BLaER1 treated with 17β-estradiol and CSF1 and Interleukin-3, amounts not matched to agents 10 nM and 100 nM (cell line): ENCODE measurements around the gene CNTRL.
"Not testable (repeated sequence)": the region's sequence is repeated elsewhere in the genome, so short reads cannot be mapped to it uniquely, and the experiment has no call there.

Experiments used
- H3K27ac ChIP-seq, 11 experiments: shearing (Covaris generic); formaldehyde crosslinking; 2 replicates each; pipeline ENCODE4 v1.8.1; 2022
- H3K27me3 ChIP-seq, 11 experiments: shearing (Covaris generic); formaldehyde crosslinking; 2 replicates each; pipeline ENCODE4 v1.8.1; 2022
- H3K36me3 ChIP-seq, 11 experiments: shearing (Covaris generic); formaldehyde crosslinking; 2 replicates each; pipeline ENCODE4 v1.8.1; 2022
- H3K4me1 ChIP-seq, 10 experiments: shearing (Covaris generic); formaldehyde crosslinking; 2 replicates each; pipeline ENCODE4 v1.8.1; 2022
- H3K4me2 ChIP-seq, 11 experiments: shearing (Covaris generic); formaldehyde crosslinking; 2 replicates each; pipeline ENCODE4 v1.8.1; 2022
- H3K4me3 ChIP-seq, 10 experiments: shearing (Covaris generic); formaldehyde crosslinking; 2 replicates each; pipeline ENCODE4 v1.8.1; 2022
- H3K9ac ChIP-seq, 11 experiments: shearing (Covaris generic); formaldehyde crosslinking; 2 replicates each; pipeline ENCODE4 v1.8.1; 2022
- H3K9me3 ChIP-seq, 11 experiments: shearing (Covaris generic); formaldehyde crosslinking; replicated peaks in 1 of 11; 2 replicates each; pipeline ENCODE4 v1.8.1; 2022
- H4K20me1 ChIP-seq, 11 experiments: shearing (Covaris generic); formaldehyde crosslinking; 2 replicates each; pipeline ENCODE4 v1.8.1; 2022
- Cebpa-rat ChIP-seq, 11 experiments: shearing (Covaris generic); IDR thresholded peaks; 2 replicates each; pipeline ENCODE4 v1.8.1; 2022

The CNTRL gene, protein sequence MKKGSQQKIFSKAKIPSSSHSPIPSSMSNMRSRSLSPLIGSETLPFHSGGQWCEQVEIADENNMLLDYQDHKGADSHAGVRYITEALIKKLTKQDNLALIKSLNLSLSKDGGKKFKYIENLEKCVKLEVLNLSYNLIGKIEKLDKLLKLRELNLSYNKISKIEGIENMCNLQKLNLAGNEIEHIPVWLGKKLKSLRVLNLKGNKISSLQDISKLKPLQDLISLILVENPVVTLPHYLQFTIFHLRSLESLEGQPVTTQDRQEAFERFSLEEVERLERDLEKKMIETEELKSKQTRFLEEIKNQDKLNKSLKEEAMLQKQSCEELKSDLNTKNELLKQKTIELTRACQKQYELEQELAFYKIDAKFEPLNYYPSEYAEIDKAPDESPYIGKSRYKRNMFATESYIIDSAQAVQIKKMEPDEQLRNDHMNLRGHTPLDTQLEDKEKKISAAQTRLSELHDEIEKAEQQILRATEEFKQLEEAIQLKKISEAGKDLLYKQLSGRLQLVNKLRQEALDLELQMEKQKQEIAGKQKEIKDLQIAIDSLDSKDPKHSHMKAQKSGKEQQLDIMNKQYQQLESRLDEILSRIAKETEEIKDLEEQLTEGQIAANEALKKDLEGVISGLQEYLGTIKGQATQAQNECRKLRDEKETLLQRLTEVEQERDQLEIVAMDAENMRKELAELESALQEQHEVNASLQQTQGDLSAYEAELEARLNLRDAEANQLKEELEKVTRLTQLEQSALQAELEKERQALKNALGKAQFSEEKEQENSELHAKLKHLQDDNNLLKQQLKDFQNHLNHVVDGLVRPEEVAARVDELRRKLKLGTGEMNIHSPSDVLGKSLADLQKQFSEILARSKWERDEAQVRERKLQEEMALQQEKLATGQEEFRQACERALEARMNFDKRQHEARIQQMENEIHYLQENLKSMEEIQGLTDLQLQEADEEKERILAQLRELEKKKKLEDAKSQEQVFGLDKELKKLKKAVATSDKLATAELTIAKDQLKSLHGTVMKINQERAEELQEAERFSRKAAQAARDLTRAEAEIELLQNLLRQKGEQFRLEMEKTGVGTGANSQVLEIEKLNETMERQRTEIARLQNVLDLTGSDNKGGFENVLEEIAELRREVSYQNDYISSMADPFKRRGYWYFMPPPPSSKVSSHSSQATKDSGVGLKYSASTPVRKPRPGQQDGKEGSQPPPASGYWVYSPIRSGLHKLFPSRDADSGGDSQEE (N-terminal part only)

GRCh38 chr9:121074370-121075250 lies at the start of gene CNTRL:
TSS of gene CNTRL (plus strand) at chr9:121074955. CDS start at chr9:121088327, 13,372 bp downstream.
- H3K4me3 ChIP-seq = peak within 1 kb of the TSS; percentile 78 to 95 (median 88)
- no peaks in the 10 kb centered on the region for H3K27me3 ChIP-seq
- no peak for TF ChIP-seq Cebpa-rat (IDR thresholded peaks at IDR 0.05)
- peaks cover 0 to 22% (median 0%) of the 10 kb centered on the region in 11 experiments; a peak in 2 of 22 replicates for H4K20me1 ChIP-seq
- peak within 1 kb of the TSS; percentile 75 to 98 (median 91) for H3K4me2 ChIP-seq
- H3K9me3 ChIP-seq = no peaks in the 10 kb centered on the region
- peak within 1 kb of the TSS; percentile 86 to 98 (median 93) for H3K9ac ChIP-seq
- peak within 1 kb of the TSS; percentile 81 to 96 (median 94) for H3K27ac ChIP-seq
- H3K4me1 ChIP-seq = peaks cover 33 to 52% (median 47%) of the 10 kb centered on the region in 10 experiments
- peaks cover 0 to 21% (median 5%) of the 10 kb centered on the region in 11 experiments; a peak in 14 of 22 replicates for H3K36me3 ChIP-seq

DNA sequence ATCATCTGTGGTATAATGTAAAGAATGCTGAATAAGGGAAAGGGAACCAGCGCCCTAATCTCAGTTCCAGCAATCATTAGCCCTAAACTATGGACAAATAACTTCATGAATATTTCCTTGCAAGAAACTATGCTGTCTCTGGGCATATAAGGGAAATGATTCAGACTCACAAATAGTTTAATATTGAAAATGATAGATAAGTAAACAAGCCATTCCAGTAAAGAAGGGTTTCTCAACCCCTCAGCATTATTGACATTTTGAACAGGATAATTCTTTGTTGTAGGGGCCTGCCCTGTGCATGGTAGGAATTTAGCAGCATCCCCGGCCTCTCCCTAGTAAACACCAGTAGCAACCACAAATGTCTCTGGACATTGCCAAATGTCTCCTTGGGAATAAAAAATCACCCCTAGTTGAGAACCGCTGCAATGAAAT lies 48.5 kb upstream of the CNTRL start:
- Histone ChIP-seq H3K4me1 (no peaks in the 10 kb centered on the region), H3K9me3 (peaks cover 0 to 5% (median 0%) of the 10 kb centered on the region in 11 experiments; a peak in 4 of 22 replicates), H3K27me3 (no peaks in the 10 kb centered on the region), H3K4me2 (no peak overlapping the region), H4K20me1 (no peaks in the 10 kb centered on the region), H3K4me3 (no peak overlapping the region), H3K9ac (no peak overlapping the region), H3K27ac (no peak overlapping the region), H3K36me3 (peaks cover 0 to 3% (median 0%) of the 10 kb centered on the region in 11 experiments; a peak in 1 of 22 replicates)
- no peak for TF ChIP-seq Cebpa-rat (IDR thresholded peaks at IDR 0.05)

GRCh38 chr9:121026768-121027167 lies 48.0 kb upstream of the CNTRL start:
- H3K4me2 ChIP-seq = no peak overlapping the region
- no peak for TF ChIP-seq Cebpa-rat (IDR thresholded peaks at IDR 0.05)
- H3K27ac ChIP-seq = no peak overlapping the region
- no peaks in the 10 kb centered on the region for H3K27me3 ChIP-seq
- peaks cover 0 to 5% (median 0%) of the 10 kb centered on the region in 11 experiments; a peak in 4 of 22 replicates for H3K9me3 ChIP-seq
- no peaks in the 10 kb centered on the region for H4K20me1 ChIP-seq
- no peak overlapping the region for H3K4me3 ChIP-seq
- H3K4me1 ChIP-seq = no peaks in the 10 kb centered on the region
- H3K9ac ChIP-seq = no peak overlapping the region
- peaks cover 0 to 3% (median 0%) of the 10 kb centered on the region in 11 experiments; a peak in 1 of 22 replicates for H3K36me3 ChIP-seq

DNA sequence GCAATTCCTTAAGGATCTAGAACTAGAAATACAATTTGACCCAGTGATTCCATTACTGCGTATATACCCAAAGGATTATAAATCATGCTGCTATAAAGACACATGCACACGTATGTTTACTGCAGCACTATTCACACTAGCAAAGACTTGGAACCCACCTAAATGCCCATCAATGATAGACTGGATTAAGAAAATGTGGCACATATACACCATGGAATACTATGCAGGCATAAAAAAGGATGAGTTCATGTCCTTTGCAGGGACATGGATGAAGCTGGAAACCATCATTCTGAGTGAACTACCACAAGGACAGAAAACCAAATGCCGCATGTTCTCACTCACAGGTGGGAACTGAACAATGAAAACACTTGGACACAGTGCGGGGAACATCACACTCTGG lies 46.5 kb upstream of the CNTRL start:
- H3K9ac ChIP-seq, H3K27me3 ChIP-seq, H3K4me2 ChIP-seq, H3K4me1 ChIP-seq, H3K36me3 ChIP-seq, H3K4me3 ChIP-seq, H3K27ac ChIP-seq, H3K9me3 ChIP-seq, H4K20me1 ChIP-seq: not testable (repeated sequence)

GRCh38 chr9:121029469-121029868 lies 45.3 kb upstream of the CNTRL start:
- H3K9me3 ChIP-seq = peaks cover 0 to 5% (median 0%) of the 10 kb centered on the region in 11 experiments; a peak in 4 of 22 replicates
- no peak overlapping the region for H3K4me3 ChIP-seq
- no peak overlapping the region for H3K9ac ChIP-seq
- no peaks in the 10 kb centered on the region for H4K20me1 ChIP-seq
- no peak for TF ChIP-seq Cebpa-rat (IDR thresholded peaks at IDR 0.05)
- peaks cover 0 to 3% (median 0%) of the 10 kb centered on the region in 11 experiments; a peak in 1 of 22 replicates for H3K36me3 ChIP-seq
- no peaks in the 10 kb centered on the region for H3K27me3 ChIP-seq
- H3K4me1 ChIP-seq = no peaks in the 10 kb centered on the region
- H3K27ac ChIP-seq = no peak overlapping the region
- no peak overlapping the region for H3K4me2 ChIP-seq

GRCh38 chr9:121034529-121034928 lies 40.2 kb upstream of the CNTRL start:
- Histone ChIP-seq H4K20me1 (no peaks in the 10 kb centered on the region), H3K27me3 (no peaks in the 10 kb centered on the region), H3K4me2 (no peak overlapping the region), H3K4me1 (no peaks in the 10 kb centered on the region), H3K9me3 (0 out of 22 replicates have a peak, but pooled peaks cover 0 to 3% (median 0%) of the 10 kb centered on the region in 11 experiments), H3K36me3 (peaks cover 0 to 3% (median 0%) of the 10 kb centered on the region in 11 experiments; a peak in 1 of 22 replicates), H3K9ac (no peak overlapping the region), H3K4me3 (no peak overlapping the region), H3K27ac (no peak overlapping the region)
- no peak for TF ChIP-seq Cebpa-rat (IDR thresholded peaks at IDR 0.05)

GRCh38 chr9:121035717-121036116 lies 39.0 kb upstream of the CNTRL start:
- not testable (repeated sequence) for H3K27ac ChIP-seq, H3K9ac ChIP-seq, H3K4me3 ChIP-seq, H3K4me2 ChIP-seq, H3K9me3 ChIP-seq, H3K36me3 ChIP-seq, H3K4me1 ChIP-seq, H3K27me3 ChIP-seq, H4K20me1 ChIP-seq

DNA sequence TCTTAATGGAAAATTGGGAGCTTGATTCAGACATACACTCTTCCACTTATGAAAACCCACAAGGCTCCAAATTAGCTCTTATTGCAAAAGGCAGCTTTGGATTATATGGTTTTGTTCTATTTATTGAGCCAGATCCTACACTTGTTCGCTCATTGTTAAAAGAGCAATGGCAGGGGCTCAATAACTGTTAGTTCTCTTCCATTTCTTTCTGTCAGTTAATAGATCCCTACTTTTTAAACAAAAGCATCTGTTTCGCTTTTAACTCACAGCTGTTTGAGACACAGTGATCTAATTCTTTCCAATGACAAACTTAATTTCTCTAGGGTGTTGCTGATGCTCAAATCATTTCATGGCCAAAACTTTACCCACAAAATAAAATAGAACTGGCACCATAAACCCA lies 36.4 kb upstream of the CNTRL start:
- Histone ChIP-seq H3K4me2 (no peak overlapping the region), H4K20me1 (no peaks in the 10 kb centered on the region), H3K4me3 (no peak overlapping the region), H3K27ac (no peak overlapping the region), H3K9me3 (0 out of 22 replicates have a peak, but pooled peaks cover 0 to 3% (median 0%) of the 10 kb centered on the region in 11 experiments), H3K9ac (no peak overlapping the region), H3K27me3 (no peaks in the 10 kb centered on the region), H3K36me3 (no peaks in the 10 kb centered on the region), H3K4me1 (no peaks in the 10 kb centered on the region)
- no peak for TF ChIP-seq Cebpa-rat (IDR thresholded peaks at IDR 0.05)
